Muscle layer of duodenum (tissue), 2 donors: ENCODE results near the gene CCDC88C.

ENCODE experiments used
- H3K27ac ChIP-seq: one replicate; pipeline ENCODE4 v1.7.0; 2013; ENCODE audit warnings: mild to moderate bottlenecking, low read length
- H3K27me3 ChIP-seq: one replicate; pipeline ENCODE4 v1.7.0; 2013; ENCODE audit warnings: low read depth, mild to moderate bottlenecking, control low read depth, low read length
- H3K36me3 ChIP-seq, 2 donors: one replicate each; pipeline ENCODE4 v1.7.0; 2013; ENCODE audit warnings: low read length in 2 of 2, control low read depth in 1 of 2, mild to moderate bottlenecking in 1 of 2; ENCODE audit not compliant: insufficient read depth in 2 of 2, control insufficient read depth in 1 of 2
- H3K4me1 ChIP-seq, 2 donors: one replicate each; pipeline ENCODE4 v1.7.0; 2013; ENCODE audit warnings: low read length in 2 of 2, mild to moderate bottlenecking in 2 of 2, control low read depth in 1 of 2, moderate library complexity in 1 of 2; ENCODE audit not compliant: insufficient read depth in 2 of 2, control insufficient read depth in 1 of 2
- H3K4me3 ChIP-seq, 2 donors: one replicate each; pipeline ENCODE4 v1.7.0; 2013; ENCODE audit warnings: low read length in 2 of 2, low read depth in 1 of 2, mild to moderate bottlenecking in 1 of 2
- H3K9me3 ChIP-seq, 2 donors: one replicate each; pipeline ENCODE4 v1.7.0; 2013; ENCODE audit warnings: low read length in 2 of 2, control low read depth in 1 of 2, mild to moderate bottlenecking in 1 of 2; ENCODE audit not compliant: control insufficient read depth in 1 of 2
- donor health status: healthy.

CCDC88C gene

GRCh38 chr14:91405241-91405721, 12.3 kb downstream of the CCDC88C start:
- no peak overlapping the region for H3K27ac ChIP-seq
- H3K36me3 ChIP-seq, result no peaks in the 10 kb centered on the region
- no peaks in the 10 kb centered on the region for H3K27me3 ChIP-seq
- no peaks in the 10 kb centered on the region for H3K9me3 ChIP-seq
- peaks cover 0 to 11% of the 10 kb centered on the region in 2 donors for H3K4me1 ChIP-seq
- no peak overlapping the region for H3K4me3 ChIP-seq

GRCh38 chr14:91402771-91403600, 14.6 kb downstream of the CCDC88C start:
- peak overlapping the region; percentile 62 for H3K27ac ChIP-seq

GRCh38 chr14:91402348-91402747, 15.3 kb downstream of the CCDC88C start:
- H3K4me3 ChIP-seq, result peak overlapping the region in 1 of 2 donors; percentile 30

More at GRCh38 chr14:91402771-91403600, 14.6 kb downstream of the CCDC88C start:
- no peaks in the 10 kb centered on the region for H3K27me3 ChIP-seq
- H3K4me3 ChIP-seq, result peak overlapping the region in 1 of 2 donors; percentile 30
- H3K36me3 ChIP-seq, result no peaks in the 10 kb centered on the region
- no peaks in the 10 kb centered on the region for H3K9me3 ChIP-seq
- peaks cover 0 to 14% of the 10 kb centered on the region in 2 donors for H3K4me1 ChIP-seq

GRCh38 chr14:91401751-91402150, 15.9 kb downstream of the CCDC88C start:
- Histone ChIP-seq H3K36me3 (no peaks in the 10 kb centered on the region), H3K4me1 (peaks cover 0 to 14% of the 10 kb centered on the region in 2 donors), H3K27me3 (no peaks in the 10 kb centered on the region), H3K9me3 (no peaks in the 10 kb centered on the region), H3K4me3 (no peak overlapping the region), H3K27ac (no peak overlapping the region)

More at GRCh38 chr14:91402348-91402747, 15.3 kb downstream of the CCDC88C start:
- no peaks in the 10 kb centered on the region for H3K27me3 ChIP-seq
- no peaks in the 10 kb centered on the region for H3K9me3 ChIP-seq
- H3K27ac ChIP-seq, result peak overlapping the region; percentile 62
- no peaks in the 10 kb centered on the region for H3K36me3 ChIP-seq
- H3K4me1 ChIP-seq, result peaks cover 0 to 14% of the 10 kb centered on the region in 2 donors

- H3K27me3 ChIP-seq, result no peaks in the 10 kb centered on the region
- H3K36me3 ChIP-seq, result no peaks in the 10 kb centered on the region
- H3K4me1 ChIP-seq, result peaks cover 0 to 14% of the 10 kb centered on the region in 2 donors
- peak overlapping the region; percentile 60 for H3K27ac ChIP-seq
- H3K4me3 ChIP-seq, result peak overlapping the region in 1 of 2 donors; percentile 59
- H3K9me3 ChIP-seq, result no peaks in the 10 kb centered on the region
Measured at GRCh38 chr14:91400696-91401095, 16.9 kb downstream of the CCDC88C start.

GRCh38 chr14:91399868-91400640, 17.6 kb downstream of the CCDC88C start:
- H3K4me1 ChIP-seq, result peaks cover 0 to 14% of the 10 kb centered on the region in 2 donors
- H3K27ac ChIP-seq, result peak overlapping the region; percentile 60
- no peaks in the 10 kb centered on the region for H3K27me3 ChIP-seq
- no peaks in the 10 kb centered on the region for H3K9me3 ChIP-seq
- H3K4me3 ChIP-seq, result peak overlapping the region in 1 of 2 donors; percentile 59
- no peaks in the 10 kb centered on the region for H3K36me3 ChIP-seq

GRCh38 chr14:91398707-91399106, 18.9 kb downstream of the CCDC88C start:
- Histone ChIP-seq H3K27me3 (no peaks in the 10 kb centered on the region), H3K4me3 (no peak overlapping the region), H3K4me1 (peaks cover 0 to 14% of the 10 kb centered on the region in 2 donors), H3K27ac (no peak overlapping the region), H3K36me3 (no peaks in the 10 kb centered on the region), H3K9me3 (no peaks in the 10 kb centered on the region)

GRCh38 chr14:91397965-91398591, 19.5 kb downstream of the CCDC88C start:
- Histone ChIP-seq H3K27me3 (no peaks in the 10 kb centered on the region), H3K4me1 (peaks cover 0 to 13% of the 10 kb centered on the region in 2 donors), H3K36me3 (no peaks in the 10 kb centered on the region), H3K27ac (peak overlapping the region; percentile 28), H3K9me3 (no peaks in the 10 kb centered on the region), H3K4me3 (no peak overlapping the region)

GRCh38 chr14:91396959-91397815, 20.4 kb downstream of the CCDC88C start:
- peak overlapping the region; percentile 28 for H3K27ac ChIP-seq
- H3K4me3 ChIP-seq, result peak overlapping the region in 1 of 2 donors; percentile 18
- H3K36me3 ChIP-seq, result no peaks in the 10 kb centered on the region
- H3K9me3 ChIP-seq, result no peaks in the 10 kb centered on the region
- no peaks in the 10 kb centered on the region for H3K27me3 ChIP-seq
- H3K4me1 ChIP-seq, result peaks cover 0 to 8% of the 10 kb centered on the region in 2 donors

GRCh38 chr14:91396013-91396660, 21.5 kb downstream of the CCDC88C start:
- H3K4me3 ChIP-seq, result no peak overlapping the region
- H3K36me3 ChIP-seq, result no peaks in the 10 kb centered on the region
- H3K9me3 ChIP-seq, result no peaks in the 10 kb centered on the region
- H3K4me1 ChIP-seq, result peaks cover 0 to 8% of the 10 kb centered on the region in 2 donors
- H3K27me3 ChIP-seq, result no peaks in the 10 kb centered on the region
- no peak overlapping the region for H3K27ac ChIP-seq
